Measurements from ENCODE around the gene RUNX2. TPM values are rescaled to one million over a fixed set of nuclear protein-coding genes. Genes with fewer than 3 reads are reported as not detected.
"Not testable (repeated sequence)": the region's sequence is repeated elsewhere in the genome, so short reads cannot be mapped to it uniquely, and the experiment has no call there.

Gene RUNX2
- total and polyA plus RNA-seq, 4 donors, result 0.09 to 1.5 (median 0.75) TPM

DNA sequence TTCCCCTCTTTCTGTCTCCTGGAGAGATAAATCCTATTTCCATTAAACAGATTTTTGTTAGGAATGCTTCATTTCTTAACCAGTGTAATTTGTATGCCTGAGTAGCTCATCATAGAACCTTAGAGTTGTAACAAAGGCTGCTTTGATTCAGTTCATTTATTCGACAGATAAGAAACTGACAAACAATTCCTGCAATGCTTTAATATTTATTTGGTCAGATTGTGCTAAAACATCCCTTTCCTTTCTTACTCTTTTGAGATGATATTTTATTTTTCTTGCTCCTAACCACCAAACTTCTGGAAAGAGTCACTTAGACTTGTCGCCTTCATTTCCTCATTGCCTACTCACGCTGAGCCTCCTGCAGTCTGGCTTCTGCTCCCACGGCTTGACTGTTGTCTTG lies 138.6 kb downstream of the RUNX2 start (continued):
- no peak for TF ChIP-seq GABPA (IDR thresholded peaks at IDR 0.05 in 1 of 2, conservative IDR thresholded peaks at IDR 0.05 in 1 of 2)
- no peak for TF ChIP-seq HNF4G (IDR thresholded peaks at IDR 0.05)
- TF ChIP-seq, protein P1, sequence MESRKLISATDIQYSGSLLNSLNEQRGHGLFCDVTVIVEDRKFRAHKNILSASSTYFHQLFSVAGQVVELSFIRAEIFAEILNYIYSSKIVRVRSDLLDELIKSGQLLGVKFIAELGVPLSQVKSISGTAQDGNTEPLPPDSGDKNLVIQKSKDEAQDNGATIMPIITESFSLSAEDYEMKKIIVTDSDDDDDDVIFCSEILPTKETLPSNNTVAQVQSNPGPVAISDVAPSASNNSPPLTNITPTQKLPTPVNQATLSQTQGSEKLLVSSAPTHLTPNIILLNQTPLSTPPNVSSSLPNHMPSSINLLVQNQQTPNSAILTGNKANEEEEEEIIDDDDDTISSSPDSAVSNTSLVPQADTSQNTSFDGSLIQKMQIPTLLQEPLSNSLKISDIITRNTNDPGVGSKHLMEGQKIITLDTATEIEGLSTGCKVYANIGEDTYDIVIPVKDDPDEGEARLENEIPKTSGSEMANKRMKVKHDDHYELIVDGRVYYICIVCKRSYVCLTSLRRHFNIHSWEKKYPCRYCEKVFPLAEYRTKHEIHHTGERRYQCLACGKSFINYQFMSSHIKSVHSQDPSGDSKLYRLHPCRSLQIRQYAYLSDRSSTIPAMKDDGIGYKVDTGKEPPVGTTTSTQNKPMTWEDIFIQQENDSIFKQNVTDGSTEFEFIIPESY (IDR thresholded peaks at IDR 0.05), result no peak
- no peak for TF ChIP-seq JUND (IDR thresholded peaks at IDR 0.05)
- no peak for TF ChIP-seq SP1 (IDR thresholded peaks at IDR 0.05)
- TF ChIP-seq FOXA2 (IDR thresholded peaks at IDR 0.05), result no peak
- TF ChIP-seq, protein P2, sequence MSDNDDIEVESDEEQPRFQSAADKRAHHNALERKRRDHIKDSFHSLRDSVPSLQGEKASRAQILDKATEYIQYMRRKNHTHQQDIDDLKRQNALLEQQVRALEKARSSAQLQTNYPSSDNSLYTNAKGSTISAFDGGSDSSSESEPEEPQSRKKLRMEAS (IDR thresholded peaks at IDR 0.05), result no peak

DNA sequence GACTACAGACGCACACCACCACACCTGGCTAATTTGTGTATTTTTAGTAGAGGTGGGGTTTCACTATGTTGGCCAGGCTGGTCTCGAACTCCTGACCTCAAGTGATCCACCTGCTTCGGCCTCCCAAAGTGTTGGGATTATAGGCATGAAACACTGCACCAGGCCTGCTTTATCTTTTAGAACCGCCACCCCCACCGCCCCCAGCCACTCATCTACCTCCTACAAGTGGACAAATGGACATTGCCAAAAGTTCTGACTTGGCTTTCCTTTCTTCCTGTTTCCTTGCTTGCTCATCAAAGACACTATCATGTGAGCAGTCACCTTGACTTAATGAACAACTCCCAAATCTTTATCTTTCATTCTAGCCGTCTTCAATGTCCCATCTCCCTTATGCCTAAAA lies 139.3 kb downstream of the RUNX2 start:
- not testable (repeated sequence) for H3K4me3 ChIP-seq (ENCODE audit: low read depth in 1 of 3, low read length in 3 of 3); H3K27me3 ChIP-seq (ENCODE audit: control insufficient read depth in 4 of 4, insufficient read depth in 4 of 4, low read length in 3 of 4); DNase-seq (ENCODE audit: low spot score); H3K36me3 ChIP-seq (ENCODE audit: control insufficient read depth in 4 of 4, insufficient read depth in 3 of 4, low read depth in 1 of 4, low read length in 3 of 4); H3K4me1 ChIP-seq (ENCODE audit: control insufficient read depth in 4 of 4, insufficient read depth in 4 of 4, low read length in 3 of 4); H3K9ac ChIP-seq (ENCODE audit: low read depth in 1 of 2, low read length in 2 of 2); H3K27ac ChIP-seq (ENCODE audit: low read depth in 1 of 2, low read length in 2 of 2); H3K9me3 ChIP-seq (ENCODE audit: control insufficient read depth in 4 of 4, low read length in 3 of 4)
- 95% methylated on average over 6 of the region's 6 CpGs for WGBS

DNA sequence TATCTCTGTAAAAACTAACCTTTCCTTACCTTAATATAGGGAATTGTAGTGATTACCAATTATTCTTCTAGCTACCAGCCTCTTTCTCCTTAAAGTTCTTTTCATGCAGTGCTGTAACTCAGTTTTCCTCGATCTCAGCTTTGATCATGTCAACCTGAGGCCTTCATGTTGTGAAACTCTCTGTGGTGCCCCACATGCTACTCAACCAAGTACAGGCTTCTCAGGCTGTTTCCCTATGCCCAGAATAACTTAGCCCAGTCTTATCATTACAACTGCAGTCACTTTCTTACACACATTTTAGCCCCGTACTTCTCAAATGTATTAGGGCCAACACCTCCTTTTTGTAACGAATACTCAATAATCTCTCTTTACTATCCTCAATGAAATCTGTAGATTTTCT lies 139.7 kb downstream of the RUNX2 start:
- TF ChIP-seq, protein P3, sequence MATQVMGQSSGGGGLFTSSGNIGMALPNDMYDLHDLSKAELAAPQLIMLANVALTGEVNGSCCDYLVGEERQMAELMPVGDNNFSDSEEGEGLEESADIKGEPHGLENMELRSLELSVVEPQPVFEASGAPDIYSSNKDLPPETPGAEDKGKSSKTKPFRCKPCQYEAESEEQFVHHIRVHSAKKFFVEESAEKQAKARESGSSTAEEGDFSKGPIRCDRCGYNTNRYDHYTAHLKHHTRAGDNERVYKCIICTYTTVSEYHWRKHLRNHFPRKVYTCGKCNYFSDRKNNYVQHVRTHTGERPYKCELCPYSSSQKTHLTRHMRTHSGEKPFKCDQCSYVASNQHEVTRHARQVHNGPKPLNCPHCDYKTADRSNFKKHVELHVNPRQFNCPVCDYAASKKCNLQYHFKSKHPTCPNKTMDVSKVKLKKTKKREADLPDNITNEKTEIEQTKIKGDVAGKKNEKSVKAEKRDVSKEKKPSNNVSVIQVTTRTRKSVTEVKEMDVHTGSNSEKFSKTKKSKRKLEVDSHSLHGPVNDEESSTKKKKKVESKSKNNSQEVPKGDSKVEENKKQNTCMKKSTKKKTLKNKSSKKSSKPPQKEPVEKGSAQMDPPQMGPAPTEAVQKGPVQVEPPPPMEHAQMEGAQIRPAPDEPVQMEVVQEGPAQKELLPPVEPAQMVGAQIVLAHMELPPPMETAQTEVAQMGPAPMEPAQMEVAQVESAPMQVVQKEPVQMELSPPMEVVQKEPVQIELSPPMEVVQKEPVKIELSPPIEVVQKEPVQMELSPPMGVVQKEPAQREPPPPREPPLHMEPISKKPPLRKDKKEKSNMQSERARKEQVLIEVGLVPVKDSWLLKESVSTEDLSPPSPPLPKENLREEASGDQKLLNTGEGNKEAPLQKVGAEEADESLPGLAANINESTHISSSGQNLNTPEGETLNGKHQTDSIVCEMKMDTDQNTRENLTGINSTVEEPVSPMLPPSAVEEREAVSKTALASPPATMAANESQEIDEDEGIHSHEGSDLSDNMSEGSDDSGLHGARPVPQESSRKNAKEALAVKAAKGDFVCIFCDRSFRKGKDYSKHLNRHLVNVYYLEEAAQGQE (IDR thresholded peaks at IDR 0.05), result no peak
- TF ChIP-seq EGR1 (IDR thresholded peaks at IDR 0.05; ENCODE audit: low read depth in 2 of 2) (no peak), FOXA2 (IDR thresholded peaks at IDR 0.05) (no peak), NR2F2 (IDR thresholded peaks at IDR 0.05) (no peak), FOXA1 (IDR thresholded peaks at IDR 0.05) (no peak), SP1 (IDR thresholded peaks at IDR 0.05) (no peak), RAD21 (IDR thresholded peaks at IDR 0.05) (no peak), JUND (IDR thresholded peaks at IDR 0.05) (no peak), YY1 (IDR thresholded peaks at IDR 0.05) (no peak)
- TF ChIP-seq, protein P4, sequence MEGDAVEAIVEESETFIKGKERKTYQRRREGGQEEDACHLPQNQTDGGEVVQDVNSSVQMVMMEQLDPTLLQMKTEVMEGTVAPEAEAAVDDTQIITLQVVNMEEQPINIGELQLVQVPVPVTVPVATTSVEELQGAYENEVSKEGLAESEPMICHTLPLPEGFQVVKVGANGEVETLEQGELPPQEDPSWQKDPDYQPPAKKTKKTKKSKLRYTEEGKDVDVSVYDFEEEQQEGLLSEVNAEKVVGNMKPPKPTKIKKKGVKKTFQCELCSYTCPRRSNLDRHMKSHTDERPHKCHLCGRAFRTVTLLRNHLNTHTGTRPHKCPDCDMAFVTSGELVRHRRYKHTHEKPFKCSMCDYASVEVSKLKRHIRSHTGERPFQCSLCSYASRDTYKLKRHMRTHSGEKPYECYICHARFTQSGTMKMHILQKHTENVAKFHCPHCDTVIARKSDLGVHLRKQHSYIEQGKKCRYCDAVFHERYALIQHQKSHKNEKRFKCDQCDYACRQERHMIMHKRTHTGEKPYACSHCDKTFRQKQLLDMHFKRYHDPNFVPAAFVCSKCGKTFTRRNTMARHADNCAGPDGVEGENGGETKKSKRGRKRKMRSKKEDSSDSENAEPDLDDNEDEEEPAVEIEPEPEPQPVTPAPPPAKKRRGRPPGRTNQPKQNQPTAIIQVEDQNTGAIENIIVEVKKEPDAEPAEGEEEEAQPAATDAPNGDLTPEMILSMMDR (IDR thresholded peaks at IDR 0.05; ENCODE audit: low read depth, low read length, missing input control), result no peak
- TF ChIP-seq, protein P5, sequence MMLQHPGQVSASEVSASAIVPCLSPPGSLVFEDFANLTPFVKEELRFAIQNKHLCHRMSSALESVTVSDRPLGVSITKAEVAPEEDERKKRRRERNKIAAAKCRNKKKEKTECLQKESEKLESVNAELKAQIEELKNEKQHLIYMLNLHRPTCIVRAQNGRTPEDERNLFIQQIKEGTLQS (IDR thresholded peaks at IDR 0.05), result no peak
- 92% methylated on average over 3 of the region's 3 CpGs for WGBS
- no peak for DNase-seq (ENCODE audit: low spot score)
- Histone ChIP-seq H3K27me3 (ENCODE audit: control insufficient read depth in 4 of 4, insufficient read depth in 4 of 4, low read length in 3 of 4) (no peaks in the 10 kb centered on the region), H3K9ac (ENCODE audit: low read depth in 1 of 2, low read length in 2 of 2) (no peak overlapping the region), H3K27ac (ENCODE audit: low read depth in 1 of 2, low read length in 2 of 2) (no peak overlapping the region), H3K9me3 (ENCODE audit: control insufficient read depth in 4 of 4, low read length in 3 of 4) (no peaks in the 10 kb centered on the region), H3K4me1 (ENCODE audit: control insufficient read depth in 4 of 4, insufficient read depth in 4 of 4, low read length in 3 of 4) (no peaks in the 10 kb centered on the region), H3K4me3 (ENCODE audit: low read depth in 1 of 3, low read length in 3 of 3) (no peak overlapping the region), H3K36me3 (ENCODE audit: control insufficient read depth in 4 of 4, insufficient read depth in 3 of 4, low read depth in 1 of 4, low read length in 3 of 4) (no peaks in the 10 kb centered on the region)

Data from liver (tissue), 9 donors.